OCI-LY7 (cell line): ENCODE measurements around the gene GDF10. TPM values are rescaled to one million over a fixed set of nuclear protein-coding genes. Genes with fewer than 3 reads are reported as not detected.

Experiments
- BruUV-seq: library from RNA; stranded (reverse); fragments of 400-500 nt; replicated peaks from 2 replicates; lab custom pipeline; 2021; lab: Mats Ljungman, UMichigan
- CTCF ChIA-PET: fragments of 300-600 bp; sonication (Branson Sonifier 250); formaldehyde crosslinking; loops from one replicate; lab custom pipeline; 2022; ENCODE audit warnings: antibody characterized with exemption; ENCODE audit not compliant: unreplicated experiment; lab: Charles Lee
- POLR2A ChIA-PET: fragments of 300-600 bp; sonication (Branson Sonifier 250); formaldehyde crosslinking; loops from one replicate; lab custom pipeline; 2022; ENCODE audit warnings: antibody characterized with exemption; lab: Charles Lee
- DNase-seq: peaks from one replicate; pipeline ENCODE4 v3.0.0-alpha.2; 2015; ENCODE audit warnings: low spot score
- H2AFZ ChIP-seq: fragments of 200-600 bp; sonication (generic), shearing (Covaris generic); 2 replicates; pipeline ENCODE4 v1.6.1; 2014; ENCODE audit warnings: mild to moderate bottlenecking, antibody characterized with exemption, low read length, moderate library complexity
- H3K27ac ChIP-seq: fragments of 200-600 bp; sonication (generic); 2 replicates; pipeline ENCODE4 v1.5.1; 2014; ENCODE audit warnings: mixed run types, low read depth, mild to moderate bottlenecking, moderate library complexity, low read length, inconsistent platforms; ENCODE audit not compliant: poor library complexity, severe bottlenecking
- H3K36me3 ChIP-seq: fragments of 200-600 bp; sonication (generic); 2 replicates; pipeline ENCODE4 v1.6.1; 2014; ENCODE audit warnings: mild to moderate bottlenecking, antibody characterized with exemption, low read length, moderate library complexity, mixed read lengths; ENCODE audit not compliant: insufficient read depth
- H3K4me1 ChIP-seq: fragments of 200-600 bp; sonication (generic); 2 replicates; pipeline ENCODE4 v1.5.1; 2014; ENCODE audit warnings: mild to moderate bottlenecking, low read length; ENCODE audit not compliant: insufficient read depth, poor library complexity, severe bottlenecking
- H3K4me2 ChIP-seq: fragments of 200-600 bp; sonication (generic); 2 replicates; pipeline ENCODE4 v1.6.1; 2014; ENCODE audit warnings: mild to moderate bottlenecking, low read length
- H3K4me3 ChIP-seq: fragments of 200-600 bp; sonication (generic); 2 replicates; pipeline ENCODE4 v1.5.1; 2014; ENCODE audit warnings: mild to moderate bottlenecking, low read depth, low read length; ENCODE audit not compliant: poor library complexity, severe bottlenecking
- H3K79me2 ChIP-seq: fragments of 200-600 bp; sonication (generic); 2 replicates; pipeline ENCODE4 v1.6.1; 2016; ENCODE audit warnings: low read depth, mild to moderate bottlenecking, low read length, moderate library complexity, mixed read lengths; ENCODE audit not compliant: insufficient read depth
- H3K9me2 ChIP-seq: fragments of 200-600 bp; sonication (generic); 2 replicates; pipeline ENCODE4 v1.6.1; 2016; ENCODE audit warnings: mild to moderate bottlenecking, low read length, mixed read lengths; ENCODE audit not compliant: insufficient read depth
- H3K9me3 ChIP-seq: fragments of 200-600 bp; sonication (generic); 2 replicates; pipeline ENCODE4 v1.6.1; 2014; ENCODE audit warnings: mild to moderate bottlenecking, mixed run types, low read length, mixed read lengths
- H4K20me1 ChIP-seq: fragments of 200-600 bp; sonication (generic); 2 replicates; pipeline ENCODE4 v1.6.1; 2014; ENCODE audit warnings: mild to moderate bottlenecking, antibody characterized with exemption, low read length, moderate library complexity, mixed read lengths; ENCODE audit not compliant: insufficient read depth
- EZH2phosphoT487 ChIP-seq: fragments of 200-600 bp; sonication (generic); IDR thresholded peaks from 2 replicates; pipeline ENCODE4 v1.6.1; 2018; ENCODE audit warnings: low read depth, borderline replicate concordance, mild to moderate bottlenecking, mixed run types, antibody characterized with exemption, low read length, moderate library complexity, mixed read lengths
- intact Hi-C: fragments of 100-400 bp; cut with micrococcal nuclease; formaldehyde crosslinking; loops from one replicate; pipeline ENCODE4 v1.10.0; 2022; ENCODE audit not compliant: unreplicated experiment
- total RNA-seq, 2 experiments: library from RNA; depleted of rRNA in 1 of 2; stranded (reverse); fragments of >200 nt in 1 of 2; shearing (Covaris generic) in 1 of 2; gene quantifications; 2 replicates each; pipeline ENCODE4 v1.2.3, GENCODE V29; 2014 to 2022
- TF ChIP-seq, protein P1 (sequence below): fragments of 200-600 bp; sonication (generic); conservative IDR thresholded peaks from 2 replicates; pipeline ENCODE4 v1.5.1; 2014; ENCODE audit warnings: mild to moderate bottlenecking, antibody characterized with exemption, low read length, moderate library complexity, mixed read lengths

Gene GDF10
- total RNA-seq, 2 experiments from 2014 or later = not detected

DNA sequence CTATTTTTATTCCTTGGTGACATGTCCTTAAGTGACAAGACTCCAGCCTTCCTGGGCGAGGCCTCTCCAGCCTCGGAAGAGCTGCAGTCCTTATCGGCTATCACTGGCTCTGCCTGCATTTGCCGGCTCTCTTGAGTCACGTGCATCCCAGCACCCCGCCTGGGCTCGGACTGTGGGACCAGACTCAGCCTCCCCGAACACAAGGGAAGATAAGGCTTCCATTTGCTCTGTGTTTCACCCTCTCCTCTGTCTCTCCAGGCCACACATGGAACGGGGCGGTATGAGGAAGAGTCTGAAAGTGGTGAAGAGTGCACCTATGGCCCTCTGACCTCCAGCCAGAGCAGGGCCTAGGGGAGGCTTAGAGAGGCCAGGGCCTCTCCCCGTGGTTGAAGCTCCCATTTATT lies 26.9 kb downstream of the GDF10 start:
- ChIA-PET CTCF (no interaction called here), POLR2A (no interaction called here)
- H3K9me3 ChIP-seq = no peaks in the 10 kb centered on the region
- H4K20me1 ChIP-seq = no peaks in the 10 kb centered on the region
- no peak for TF ChIP-seq EZH2phosphoT487
- TF ChIP-seq, protein P1, sequence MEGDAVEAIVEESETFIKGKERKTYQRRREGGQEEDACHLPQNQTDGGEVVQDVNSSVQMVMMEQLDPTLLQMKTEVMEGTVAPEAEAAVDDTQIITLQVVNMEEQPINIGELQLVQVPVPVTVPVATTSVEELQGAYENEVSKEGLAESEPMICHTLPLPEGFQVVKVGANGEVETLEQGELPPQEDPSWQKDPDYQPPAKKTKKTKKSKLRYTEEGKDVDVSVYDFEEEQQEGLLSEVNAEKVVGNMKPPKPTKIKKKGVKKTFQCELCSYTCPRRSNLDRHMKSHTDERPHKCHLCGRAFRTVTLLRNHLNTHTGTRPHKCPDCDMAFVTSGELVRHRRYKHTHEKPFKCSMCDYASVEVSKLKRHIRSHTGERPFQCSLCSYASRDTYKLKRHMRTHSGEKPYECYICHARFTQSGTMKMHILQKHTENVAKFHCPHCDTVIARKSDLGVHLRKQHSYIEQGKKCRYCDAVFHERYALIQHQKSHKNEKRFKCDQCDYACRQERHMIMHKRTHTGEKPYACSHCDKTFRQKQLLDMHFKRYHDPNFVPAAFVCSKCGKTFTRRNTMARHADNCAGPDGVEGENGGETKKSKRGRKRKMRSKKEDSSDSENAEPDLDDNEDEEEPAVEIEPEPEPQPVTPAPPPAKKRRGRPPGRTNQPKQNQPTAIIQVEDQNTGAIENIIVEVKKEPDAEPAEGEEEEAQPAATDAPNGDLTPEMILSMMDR = no peak
- no TSS peak for BruUV-seq
- no peak overlapping the region for H3K4me2 ChIP-seq
- intact Hi-C loops = no loop called here
- H3K36me3 ChIP-seq = no peaks in the 10 kb centered on the region
- H3K4me3 ChIP-seq = no peak overlapping the region
- H2AFZ ChIP-seq = no peak overlapping the region
- H3K4me1 ChIP-seq = no peaks in the 10 kb centered on the region
- H3K9me2 ChIP-seq = no peaks in the 10 kb centered on the region
- H3K27ac ChIP-seq = no peak overlapping the region
- no peak for DNase-seq
- no peaks in the 10 kb centered on the region for H3K79me2 ChIP-seq

DNA sequence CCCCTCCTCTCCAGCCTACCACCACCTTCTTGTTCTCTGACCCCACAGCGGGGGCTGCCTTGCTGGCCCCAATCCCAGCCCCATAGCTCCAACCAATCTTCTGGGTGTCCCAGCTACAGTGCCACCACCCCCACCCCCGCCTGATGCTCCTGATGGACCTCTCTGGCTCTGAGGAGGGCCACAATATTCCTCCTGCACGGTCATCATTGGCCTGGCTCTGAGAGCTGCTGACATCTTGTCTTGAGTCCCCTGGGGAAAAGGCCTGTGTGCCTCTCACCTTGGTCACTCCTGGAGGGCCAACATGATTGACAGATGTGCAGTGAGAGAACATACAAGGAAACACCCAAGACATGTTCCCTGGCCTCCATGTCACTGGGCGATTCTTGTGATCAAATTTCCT lies 29.9 kb downstream of the GDF10 start:
- H3K36me3 ChIP-seq = no peaks in the 10 kb centered on the region
- CTCF ChIA-PET = no interaction called here
- no peak overlapping the region for H3K27ac ChIP-seq
- H3K4me3 ChIP-seq = no peak overlapping the region
- H2AFZ ChIP-seq = no peak overlapping the region
- no peaks in the 10 kb centered on the region for H3K79me2 ChIP-seq
- H3K4me2 ChIP-seq = no peak overlapping the region
- H3K9me2 ChIP-seq = no peaks in the 10 kb centered on the region
- H3K4me1 ChIP-seq = no peaks in the 10 kb centered on the region
- TF ChIP-seq, protein P1 = no peak
- TF ChIP-seq EZH2phosphoT487 = no peak
- H3K9me3 ChIP-seq = no peaks in the 10 kb centered on the region
- no peak for DNase-seq
- POLR2A ChIA-PET = no interaction called here
- BruUV-seq = no TSS peak
- intact Hi-C loops = no loop called here
- no peaks in the 10 kb centered on the region for H4K20me1 ChIP-seq

DNA sequence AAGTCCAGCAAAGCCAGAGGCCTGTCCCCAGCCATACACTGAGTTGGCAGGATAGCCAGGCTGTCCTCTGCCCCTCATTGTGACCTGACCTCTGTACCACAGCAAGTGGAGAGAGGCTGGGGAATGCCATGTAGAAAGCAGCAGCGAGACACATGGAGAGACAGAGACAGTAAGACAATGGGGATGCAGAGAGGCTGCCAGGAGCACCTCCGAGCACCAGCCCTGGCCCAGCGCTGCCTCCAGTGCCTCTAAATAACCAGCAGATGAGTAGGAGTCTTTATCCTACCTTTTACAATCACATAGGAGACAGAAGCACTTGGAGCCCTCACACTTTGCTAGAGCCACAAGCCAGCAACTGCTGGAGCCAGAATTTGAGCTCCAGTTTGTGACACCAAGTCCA lies 30.4 kb downstream of the GDF10 start:
- Histone ChIP-seq H3K9me3 (no peaks in the 10 kb centered on the region), H3K27ac (no peak overlapping the region), H3K4me3 (no peak overlapping the region), H3K4me2 (no peak overlapping the region), H2AFZ (no peak overlapping the region), H3K79me2 (no peaks in the 10 kb centered on the region), H3K36me3 (no peaks in the 10 kb centered on the region), H3K9me2 (no peaks in the 10 kb centered on the region), H4K20me1 (no peaks in the 10 kb centered on the region), H3K4me1 (no peaks in the 10 kb centered on the region)
- ChIA-PET POLR2A (no interaction called here), CTCF (no interaction called here)
- intact Hi-C loops = no loop called here
- BruUV-seq = no TSS peak
- TF ChIP-seq, protein P1 = no peak
- no peak for TF ChIP-seq EZH2phosphoT487
- no peak for DNase-seq
